Spinal cord (tissue), 10 donors: ENCODE measurements around the gene PUDP. TPM values are rescaled to one million over a fixed set of nuclear protein-coding genes. Genes with fewer than 3 reads are reported as not detected.
"Not testable (repeated sequence)": the region's sequence is repeated elsewhere in the genome, so short reads cannot be mapped to it uniquely, and the experiment has no call there.

Experiments
- DNase-seq, 6 donors: peaks; one replicate each; pipeline versions ENCODE4 v3.0.0 to v3.0.0-alpha.2; 2013 to 2015; ENCODE audit warnings: low spot score in 6 of 6, low read depth in 4 of 6
- H3K27ac ChIP-seq: one replicate; pipeline ENCODE4 v1.5.1; 2013; ENCODE audit warnings: low read depth, low read length, control low read depth
- H3K27me3 ChIP-seq: one replicate; pipeline ENCODE4 v1.6.1; 2013; ENCODE audit warnings: low read length; ENCODE audit not compliant: control insufficient read depth, insufficient read depth
- H3K36me3 ChIP-seq: one replicate; pipeline ENCODE4 v1.6.1; 2013; ENCODE audit warnings: low read length; ENCODE audit not compliant: control insufficient read depth, insufficient read depth
- H3K4me1 ChIP-seq: one replicate; pipeline ENCODE4 v1.6.1; 2013; ENCODE audit warnings: low read length; ENCODE audit not compliant: control insufficient read depth, insufficient read depth
- H3K4me3 ChIP-seq: one replicate; pipeline ENCODE4 v1.5.1; 2013; ENCODE audit warnings: low read depth, low read length, control low read depth
- H3K9me3 ChIP-seq: one replicate; pipeline ENCODE4 v1.6.1; 2013; ENCODE audit warnings: low read length; ENCODE audit not compliant: control insufficient read depth, insufficient read depth
- WGBS: methylation state at CpG from one replicate; pipeline ENCODE4 v1.1.5; 2013; ENCODE audit warnings: missing lambda C conversion rate; ENCODE audit not compliant: insufficient coverage; 5-methylcytosine and 5-hydroxymethylcytosine counted together
- polyA plus RNA-seq, 2 donors: library from polyadenylated mRNA; unstranded; fragments of 120-200 nt; gene quantifications; one replicate each; pipeline ENCODE4 v1.2.1, GENCODE V29; 2013; ENCODE audit not compliant: insufficient read length in 2 of 2
- total RNA-seq, 2 donors: library from RNA; depleted of rRNA in 1 of 2; stranded (reverse); fragments of 120-200 nt in 1 of 2; fragments of >200 nt in 1 of 2; gene quantifications; one replicate each; pipeline versions ENCODE4 v1.2.3 to v1.2.4, GENCODE V29; 2013 to 2014
- donor health status: healthy.

The PUDP gene
- total and polyA plus RNA-seq, 4 donors = 10.6 to 16.8 (median 11.0) TPM

DNA sequence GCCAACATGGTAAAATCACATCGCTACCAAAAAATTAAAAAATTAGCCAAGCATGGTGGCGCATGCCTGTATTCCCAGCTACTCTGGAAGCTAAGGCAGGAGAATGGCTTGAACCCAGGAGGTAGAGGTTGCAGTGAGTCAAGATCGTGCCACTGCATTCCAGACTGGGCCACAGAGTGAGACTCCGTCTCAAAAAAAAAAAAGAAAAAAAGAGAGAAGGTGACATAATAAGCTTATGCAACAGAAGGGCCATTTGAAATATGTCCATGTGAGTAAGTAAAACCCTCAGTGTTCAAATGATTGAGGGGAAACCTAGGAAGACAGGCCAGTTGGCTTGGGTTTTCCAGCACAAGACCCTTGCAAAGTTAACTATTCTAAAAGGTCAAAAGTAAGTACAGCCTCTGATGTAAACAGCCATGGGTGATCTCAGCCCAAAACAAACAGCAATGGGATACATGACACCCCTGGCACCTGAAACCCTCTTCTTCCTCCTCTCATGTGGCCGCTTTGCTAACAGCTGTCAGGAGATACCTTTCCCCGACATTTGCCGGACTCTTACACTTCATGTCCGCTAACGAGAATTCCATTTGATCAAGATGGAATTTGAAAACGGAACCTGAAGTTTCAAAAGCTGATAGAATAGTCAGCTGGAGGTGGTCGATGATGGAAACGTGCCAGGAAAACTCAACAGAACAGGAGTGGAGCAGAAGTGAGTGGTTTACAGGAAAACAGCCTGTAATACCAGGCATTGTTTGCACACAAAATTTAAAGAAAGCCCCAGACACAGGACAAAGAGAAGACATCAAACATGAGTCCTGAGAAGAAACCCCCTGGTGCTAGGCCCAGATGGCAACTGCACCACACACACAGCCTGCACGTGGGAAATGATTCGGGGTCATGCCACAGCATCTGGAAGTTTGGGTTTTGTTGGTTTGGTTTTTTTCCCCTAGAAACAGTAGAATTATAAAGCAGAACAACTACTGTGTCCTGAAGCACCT, 93.4 kb downstream of the PUDP start:
- no peaks in the 10 kb centered on the region for H3K9me3 ChIP-seq
- WGBS = 95% methylated on average over 9 of the region's 14 CpGs
- no peak overlapping the region for H3K4me3 ChIP-seq
- no peak for DNase-seq
- H3K27me3 ChIP-seq = no peaks in the 10 kb centered on the region
- no peak overlapping the region for H3K27ac ChIP-seq
- H3K4me1 ChIP-seq = peaks cover 4% of the 10 kb centered on the region
- H3K36me3 ChIP-seq = peaks cover 8% of the 10 kb centered on the region

DNA sequence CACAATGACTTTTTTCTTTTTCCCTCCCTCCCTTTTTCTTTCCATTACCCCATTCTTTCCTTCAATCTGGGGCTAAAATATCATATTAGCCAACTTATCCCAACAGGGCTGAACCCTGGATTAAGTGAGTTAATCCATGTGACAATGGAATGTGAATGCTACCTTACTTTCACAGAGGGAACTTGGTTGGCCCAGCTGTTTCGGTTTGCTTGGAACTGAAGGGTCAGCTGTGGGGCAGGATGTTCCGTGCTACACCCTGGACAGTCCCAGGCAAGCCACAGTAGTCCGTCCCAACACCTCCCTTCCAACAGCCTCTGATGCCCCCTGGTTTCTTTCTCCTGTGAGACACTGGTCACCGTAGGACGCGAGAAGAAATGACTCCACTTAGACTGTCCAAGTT, 95.4 kb downstream of the PUDP start:
- no peaks in the 10 kb centered on the region for H3K9me3 ChIP-seq

DNA sequence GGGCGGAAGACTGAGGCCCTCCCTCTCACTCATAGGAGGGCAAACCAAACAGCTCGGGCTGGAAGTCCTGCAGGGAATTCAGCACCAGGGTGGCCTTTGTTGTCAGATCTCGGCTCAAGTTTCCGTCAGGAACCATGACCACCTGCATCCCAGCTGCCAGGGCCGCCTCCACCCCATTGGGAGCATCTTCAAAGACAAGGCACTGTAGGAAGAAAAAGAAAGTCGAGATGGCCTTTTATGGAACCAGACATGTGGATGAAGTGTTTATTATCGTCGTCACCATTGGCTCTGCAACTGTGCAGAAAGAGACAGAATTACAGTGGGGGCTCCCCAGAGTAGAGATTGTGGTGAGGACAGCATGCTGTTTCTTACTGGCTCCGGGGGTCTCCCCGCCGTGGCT, 97.7 kb downstream of the PUDP start:
- Histone ChIP-seq H3K4me3 (no peak overlapping the region), H3K27me3 (no peaks in the 10 kb centered on the region), H3K36me3 (no peaks in the 10 kb centered on the region), H3K4me1 (peaks cover 4% of the 10 kb centered on the region), H3K27ac (no peak overlapping the region), H3K9me3 (no peaks in the 10 kb centered on the region)
- peak in 1 of 6 donors; percentile 10 for DNase-seq
- WGBS = 65% methylated on average over 7 of the region's 11 CpGs

More for the DNA sequence above, 95.4 kb downstream of the PUDP start:
- 100% methylated on average over 6 of the region's 6 CpGs for WGBS
- H3K4me1 ChIP-seq = peaks cover 4% of the 10 kb centered on the region
- no peaks in the 10 kb centered on the region for H3K27me3 ChIP-seq
- no peak overlapping the region for H3K4me3 ChIP-seq
- peaks cover 4% of the 10 kb centered on the region for H3K36me3 ChIP-seq
- H3K27ac ChIP-seq = no peak overlapping the region
- DNase-seq = no peak

DNA sequence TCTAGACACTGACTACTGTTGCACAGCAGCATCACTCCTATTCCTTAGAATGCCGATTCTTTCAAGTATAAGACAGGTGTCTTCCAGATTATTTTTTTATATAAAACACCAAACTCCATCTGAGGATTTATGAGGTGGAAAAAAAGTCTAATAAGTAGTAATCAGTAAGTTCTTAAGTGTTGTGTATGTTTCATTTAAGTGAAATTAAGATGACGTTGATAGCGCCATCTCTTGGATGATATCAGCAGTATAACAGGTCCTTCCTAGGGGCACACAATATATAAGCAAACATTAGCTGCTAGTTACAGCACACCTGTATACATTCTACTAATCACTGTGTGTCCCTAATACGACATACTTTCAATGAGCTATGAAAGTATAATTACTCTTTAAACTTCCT, 100.0 kb downstream of the PUDP start:
- no peaks in the 10 kb centered on the region for H3K9me3 ChIP-seq
- no CpG with 5 or more reads among the region's 4 CpGs for WGBS
- H3K4me3 ChIP-seq = no peak overlapping the region
- H3K36me3 ChIP-seq = no peaks in the 10 kb centered on the region
- no peak overlapping the region for H3K27ac ChIP-seq
- H3K4me1 ChIP-seq = peaks cover 4% of the 10 kb centered on the region
- H3K27me3 ChIP-seq = no peaks in the 10 kb centered on the region
- no peak for DNase-seq

DNA sequence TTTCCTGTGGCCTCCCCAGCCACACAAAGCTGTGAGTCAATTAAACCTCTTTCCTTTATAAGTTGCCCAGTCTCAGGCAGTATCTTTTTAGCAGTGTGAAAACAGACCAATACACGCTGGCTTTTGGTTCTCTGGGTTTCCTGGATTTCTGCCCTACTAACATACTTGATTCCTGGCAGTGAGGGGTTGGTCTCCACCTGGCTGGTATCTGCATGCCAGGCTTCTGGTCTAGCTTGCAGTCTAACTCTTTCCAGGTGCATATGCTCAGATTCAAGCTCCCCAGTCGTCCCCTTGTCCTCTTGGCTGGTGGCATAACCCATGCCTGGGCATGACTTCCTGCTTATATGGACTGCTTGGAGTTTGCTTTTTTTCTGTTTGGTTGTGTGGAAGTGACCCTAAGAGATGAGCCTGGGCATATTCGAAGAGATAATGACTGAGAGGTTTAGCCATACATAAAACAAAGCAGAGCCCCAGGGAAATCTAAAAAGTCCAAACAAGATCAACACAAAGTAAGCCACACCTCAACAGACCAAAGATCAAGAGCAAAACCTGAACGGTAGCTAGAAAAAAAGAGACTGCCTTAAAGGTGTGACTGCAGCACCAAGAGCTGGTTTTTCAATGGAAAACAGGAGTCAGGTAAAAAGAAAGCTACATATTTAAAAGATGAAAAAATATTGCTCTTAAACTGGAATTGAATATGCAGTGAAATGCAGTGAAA, 102.6 kb downstream of the PUDP start:
- H3K36me3 ChIP-seq = no peaks in the 10 kb centered on the region
- H3K27me3 ChIP-seq = no peaks in the 10 kb centered on the region
- DNase-seq = no peak
- H3K4me3 ChIP-seq = no peak overlapping the region
- H3K27ac ChIP-seq = no peak overlapping the region
- WGBS = no CpG with 5 or more reads among the region's 4 CpGs
- no peaks in the 10 kb centered on the region for H3K9me3 ChIP-seq
- H3K4me1 ChIP-seq = peaks cover 4% of the 10 kb centered on the region

DNA sequence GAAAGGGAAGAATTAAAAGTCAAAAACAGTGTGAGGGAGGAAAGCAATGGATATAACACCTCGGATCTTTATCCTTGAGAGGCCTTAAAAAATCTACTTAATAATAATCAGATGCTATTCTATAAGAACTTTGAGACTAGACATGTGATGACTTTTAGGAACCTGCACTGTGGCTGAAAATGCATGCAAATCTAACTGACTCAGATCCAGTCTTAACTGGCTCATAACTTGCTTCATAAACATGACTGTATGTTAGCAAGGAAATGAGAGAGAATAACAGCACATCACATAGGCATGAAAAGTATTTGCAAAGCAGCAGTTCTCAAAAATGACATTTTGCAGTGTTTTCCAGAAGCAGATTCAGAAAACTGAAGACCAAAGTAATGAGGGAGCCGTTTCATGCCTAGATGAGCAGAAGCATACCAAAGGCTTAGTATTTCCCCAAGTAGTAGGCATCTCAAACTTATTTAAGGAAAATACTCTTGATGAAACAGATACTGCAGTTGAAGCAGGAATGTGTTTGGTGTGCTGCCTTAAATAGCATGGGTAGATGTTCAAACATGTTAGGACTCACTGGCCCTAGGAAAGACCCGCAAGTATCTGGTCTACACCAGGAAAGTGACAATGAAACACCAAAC, 104.0 kb downstream of the PUDP start:
- not testable (repeated sequence) for H3K36me3 ChIP-seq, DNase-seq, H3K4me1 ChIP-seq, H3K4me3 ChIP-seq, H3K27ac ChIP-seq, H3K9me3 ChIP-seq, H3K27me3 ChIP-seq
- no CpG with 5 or more reads among the region's 3 CpGs for WGBS

DNA sequence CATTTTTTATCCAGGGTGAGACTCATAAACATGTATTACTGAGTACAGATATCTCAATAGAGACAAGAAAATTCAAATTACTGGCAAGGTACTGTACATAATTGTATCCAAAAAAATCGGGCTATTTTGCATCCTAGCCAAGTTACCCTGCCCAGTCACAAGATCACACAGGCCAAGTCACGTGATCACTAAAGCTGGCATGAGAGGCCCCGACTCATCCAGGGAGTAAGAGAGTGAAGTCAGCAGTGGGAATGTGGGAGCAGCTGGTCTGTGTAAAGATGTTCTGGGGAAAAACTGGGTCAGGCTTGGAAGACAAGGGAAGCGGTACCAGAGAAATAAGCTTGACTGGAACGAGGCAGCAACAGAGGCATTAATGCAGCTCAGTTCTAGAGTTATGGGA, 119.7 kb downstream of the PUDP start:
- H3K9me3 ChIP-seq = no peaks in the 10 kb centered on the region
- H3K27ac ChIP-seq = no peak overlapping the region
- DNase-seq = no peak
- no peaks in the 10 kb centered on the region for H3K4me1 ChIP-seq
- no peaks in the 10 kb centered on the region for H3K36me3 ChIP-seq
- H3K27me3 ChIP-seq = no peaks in the 10 kb centered on the region
- H3K4me3 ChIP-seq = no peak overlapping the region
- WGBS = 83% methylated on average over 4 of the region's 5 CpGs

DNA sequence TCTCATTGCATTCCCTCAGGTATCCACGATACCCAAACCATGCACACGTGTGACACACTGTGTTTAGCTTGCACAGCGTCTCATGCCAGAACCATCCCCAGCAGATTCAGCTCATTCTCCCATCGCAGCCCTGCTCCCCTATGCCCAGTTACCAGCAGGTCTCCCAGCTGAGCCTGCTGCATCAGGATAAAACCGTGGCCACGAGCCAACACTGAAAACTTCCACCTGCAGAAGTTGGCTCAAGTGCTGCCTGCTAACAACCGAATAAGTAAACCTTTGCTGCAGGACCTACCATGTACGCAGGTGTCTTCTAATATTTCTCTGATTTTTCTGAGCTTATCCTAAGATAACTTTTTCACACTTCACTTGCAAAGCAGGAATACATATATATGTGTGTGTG, 120.9 kb downstream of the PUDP start:
- H3K4me3 ChIP-seq = no peak overlapping the region
- H3K27me3 ChIP-seq = no peaks in the 10 kb centered on the region
- WGBS = 69% methylated on average over 6 of the region's 8 CpGs
- H3K4me1 ChIP-seq = no peaks in the 10 kb centered on the region
- no peaks in the 10 kb centered on the region for H3K36me3 ChIP-seq
- no peak overlapping the region for H3K27ac ChIP-seq
- peak in 2 of 6 donors; percentile 20 to 27 for DNase-seq
- no peaks in the 10 kb centered on the region for H3K9me3 ChIP-seq

DNA sequence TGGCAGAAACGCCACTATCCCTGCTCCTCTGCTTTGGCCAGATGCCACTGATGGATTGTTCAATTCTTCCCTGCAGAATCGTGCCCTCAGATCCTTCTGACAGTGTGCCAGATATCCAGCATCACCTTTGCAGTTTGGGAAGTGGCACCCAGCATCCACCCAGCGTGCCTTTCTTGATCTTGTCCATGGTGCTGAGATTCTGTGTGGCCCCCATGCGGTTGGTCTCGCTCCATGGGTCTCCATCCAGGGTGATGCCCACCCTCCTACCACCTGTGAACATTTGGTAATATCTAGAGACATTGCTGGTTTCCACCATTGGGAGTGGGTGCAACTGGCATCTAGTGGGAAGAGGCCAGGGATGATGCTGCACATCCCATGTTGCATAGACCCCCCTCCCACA, 121.6 kb downstream of the PUDP start:
- not testable (repeated sequence) for H3K9me3 ChIP-seq, DNase-seq, H3K27me3 ChIP-seq, H3K27ac ChIP-seq, H3K4me3 ChIP-seq, H3K4me1 ChIP-seq, H3K36me3 ChIP-seq
- WGBS = 93% methylated on average over 3 of the region's 5 CpGs
